ENCODE results near the gene LMOD1. TPM values are rescaled to one million over a fixed set of nuclear protein-coding genes. Genes with fewer than 3 reads are reported as not detected.
"Not testable (repeated sequence)": the region's sequence is repeated elsewhere in the genome, so short reads cannot be mapped to it uniquely, and the experiment has no call there.

The LMOD1 gene
- total RNA-seq, 6 experiments from 2014 or later = 1.1 to 3.5 (median 2.1) TPM

DNA sequence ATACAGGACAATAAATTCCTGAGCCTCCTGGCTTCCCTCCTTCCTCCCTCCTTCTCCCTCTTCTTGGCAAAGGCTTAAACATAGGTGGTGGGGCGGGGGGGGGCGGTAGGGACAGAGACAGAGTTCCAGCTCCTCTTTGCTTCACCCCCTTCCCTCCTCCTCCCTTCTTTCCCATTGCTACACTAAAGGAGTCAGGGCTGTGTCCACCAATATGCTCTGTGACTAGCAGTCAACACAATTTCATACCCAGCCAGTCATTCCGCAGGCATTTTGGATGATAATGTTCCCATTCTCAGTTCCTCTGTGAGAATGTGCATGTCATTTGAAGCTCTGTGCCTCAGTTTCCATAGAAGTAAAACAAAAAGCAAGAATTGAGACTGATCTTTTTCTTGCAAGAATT is 1.7 kb downstream of the LMOD1 start:
- 30% methylated on average over 2 of the region's 3 CpGs for WGBS (ENCODE audit: insufficient coverage, low coverage, low lambda C conversion rate, missing lambda C conversion rate)
- TF ChIP-seq, protein P1, sequence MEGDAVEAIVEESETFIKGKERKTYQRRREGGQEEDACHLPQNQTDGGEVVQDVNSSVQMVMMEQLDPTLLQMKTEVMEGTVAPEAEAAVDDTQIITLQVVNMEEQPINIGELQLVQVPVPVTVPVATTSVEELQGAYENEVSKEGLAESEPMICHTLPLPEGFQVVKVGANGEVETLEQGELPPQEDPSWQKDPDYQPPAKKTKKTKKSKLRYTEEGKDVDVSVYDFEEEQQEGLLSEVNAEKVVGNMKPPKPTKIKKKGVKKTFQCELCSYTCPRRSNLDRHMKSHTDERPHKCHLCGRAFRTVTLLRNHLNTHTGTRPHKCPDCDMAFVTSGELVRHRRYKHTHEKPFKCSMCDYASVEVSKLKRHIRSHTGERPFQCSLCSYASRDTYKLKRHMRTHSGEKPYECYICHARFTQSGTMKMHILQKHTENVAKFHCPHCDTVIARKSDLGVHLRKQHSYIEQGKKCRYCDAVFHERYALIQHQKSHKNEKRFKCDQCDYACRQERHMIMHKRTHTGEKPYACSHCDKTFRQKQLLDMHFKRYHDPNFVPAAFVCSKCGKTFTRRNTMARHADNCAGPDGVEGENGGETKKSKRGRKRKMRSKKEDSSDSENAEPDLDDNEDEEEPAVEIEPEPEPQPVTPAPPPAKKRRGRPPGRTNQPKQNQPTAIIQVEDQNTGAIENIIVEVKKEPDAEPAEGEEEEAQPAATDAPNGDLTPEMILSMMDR (IDR thresholded peaks at IDR 0.05) = no peak
- no peak for TF ChIP-seq POLR2A (IDR thresholded peaks at IDR 0.05)

DNA sequence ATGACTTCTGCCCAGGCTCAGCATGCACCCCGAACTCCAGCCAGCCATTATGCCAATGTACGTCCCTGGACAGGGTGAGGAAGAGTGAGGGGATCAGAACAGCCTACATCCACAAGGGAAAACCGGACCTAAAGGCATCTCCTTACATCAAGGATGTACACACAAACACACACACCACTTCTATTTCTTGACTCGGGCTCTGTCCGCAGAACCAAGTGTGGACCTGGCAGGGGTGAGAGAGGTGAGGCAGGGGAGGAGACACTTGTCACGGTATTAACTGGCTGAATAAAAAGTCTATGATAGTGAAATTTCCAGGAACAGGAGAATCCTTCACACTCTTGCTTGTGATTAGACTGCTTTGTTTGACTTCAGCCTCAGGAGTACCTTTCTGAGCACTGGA is 2.3 kb downstream of the LMOD1 start:
- Histone ChIP-seq H3K36me3 (no peaks in the 10 kb centered on the region), H3K4me3 (no peak overlapping the region), H3K9me3 (no peaks in the 10 kb centered on the region), H3K27ac (no peak overlapping the region), H3K4me1 (no peaks in the 10 kb centered on the region), H3K27me3 (no peaks in the 10 kb centered on the region)
- TF ChIP-seq POLR2A (IDR thresholded peaks at IDR 0.05) = no peak
- TF ChIP-seq, protein P1 (IDR thresholded peaks at IDR 0.05) = no peak
- intact Hi-C loops (cut with DNase I) = no loop called here
- no peak for ATAC-seq
- 68% methylated on average over 5 of the region's 6 CpGs for WGBS (ENCODE audit: insufficient coverage, low coverage, low lambda C conversion rate, missing lambda C conversion rate)
- no peak for DNase-seq

More for the DNA sequence above, 1.7 kb downstream of the LMOD1 start:
- intact Hi-C loops (cut with DNase I) = no loop called here
- ATAC-seq (no peak), DNase-seq (no peak)
- Histone ChIP-seq H3K27me3 (no peaks in the 10 kb centered on the region), H3K4me3 (peak overlapping the region in 2 of 3 donors; percentile 2 to 39), H3K36me3 (no peaks in the 10 kb centered on the region), H3K9me3 (no peaks in the 10 kb centered on the region), H3K4me1 (no peaks in the 10 kb centered on the region), H3K27ac (no peak overlapping the region)

DNA sequence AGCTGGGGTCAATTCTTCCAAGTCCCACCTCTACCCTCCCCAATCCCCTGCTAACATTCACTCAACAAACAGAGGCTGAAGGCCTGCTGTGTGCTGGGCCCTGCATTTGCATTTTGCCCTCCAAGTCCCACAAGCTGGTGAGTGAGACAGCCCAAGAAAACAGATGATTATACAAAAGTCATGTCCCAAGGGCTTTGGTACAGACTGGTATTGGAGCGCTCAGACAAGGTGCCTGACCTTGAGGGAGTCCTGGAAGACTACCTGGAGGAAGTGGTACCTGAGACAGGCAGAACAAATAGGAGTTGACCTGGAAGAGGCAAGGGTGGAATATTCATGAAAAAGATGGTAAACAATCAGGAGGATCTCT is 4.2 kb downstream of the LMOD1 start:
- no peaks in the 10 kb centered on the region for H3K27me3 ChIP-seq
- no peaks in the 10 kb centered on the region for H3K36me3 ChIP-seq
- intact Hi-C loops (cut with DNase I) = no loop called here
- H3K4me3 ChIP-seq = no peak overlapping the region
- no CpG with 5 or more reads among the region's 1 CpG for WGBS (ENCODE audit: insufficient coverage, low coverage, low lambda C conversion rate, missing lambda C conversion rate)
- TF ChIP-seq, protein P1 (IDR thresholded peaks at IDR 0.05) = no peak
- no peak for TF ChIP-seq POLR2A (IDR thresholded peaks at IDR 0.05)
- no peak for ATAC-seq
- no peak for DNase-seq
- H3K27ac ChIP-seq = no peak overlapping the region
- H3K9me3 ChIP-seq = no peaks in the 10 kb centered on the region
- H3K4me1 ChIP-seq = no peaks in the 10 kb centered on the region

DNA sequence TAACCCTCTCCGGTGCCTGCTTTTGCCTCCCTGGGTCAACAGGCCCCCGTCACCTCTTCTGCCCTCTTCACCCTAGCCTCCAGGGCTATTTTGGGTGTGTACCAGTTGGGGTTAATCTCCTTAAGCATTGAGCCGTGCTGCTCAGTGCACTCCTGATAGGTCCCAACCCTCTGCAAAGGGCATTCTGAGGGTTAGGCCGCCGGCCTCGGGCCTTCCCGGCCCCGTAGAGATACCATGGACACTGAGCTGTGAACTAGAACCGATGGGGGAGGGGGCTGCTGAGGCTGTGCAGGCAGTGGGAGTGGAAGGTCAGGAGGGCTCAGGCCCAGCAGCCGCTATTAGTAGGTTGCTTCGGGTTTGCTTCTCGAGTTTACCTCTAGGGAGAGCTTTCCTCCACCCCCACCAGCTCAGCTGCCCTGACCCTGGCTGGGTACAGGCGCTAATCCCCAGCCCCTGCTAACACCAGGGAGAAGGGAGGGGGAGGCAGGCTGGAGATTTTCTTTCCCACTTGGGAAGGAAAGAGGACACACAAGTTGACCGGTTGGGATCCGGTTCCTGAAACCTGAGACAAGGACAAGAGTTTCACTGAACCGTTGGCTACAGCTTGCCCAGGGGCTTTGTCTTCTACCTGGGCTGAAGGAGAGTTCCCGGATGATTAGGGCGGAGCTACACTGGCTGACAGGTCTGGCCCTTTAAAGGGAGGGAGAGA is 4.8 kb downstream of the LMOD1 start:
- no peak overlapping the region for H3K4me3 ChIP-seq
- intact Hi-C loops (cut with DNase I) = no loop called here
- no peaks in the 10 kb centered on the region for H3K36me3 ChIP-seq
- no peaks in the 10 kb centered on the region for H3K4me1 ChIP-seq
- H3K9me3 ChIP-seq = no peaks in the 10 kb centered on the region
- H3K27ac ChIP-seq = no peak overlapping the region
- ATAC-seq (no peak), DNase-seq (no peak)
- no peaks in the 10 kb centered on the region for H3K27me3 ChIP-seq
- no peak for TF ChIP-seq POLR2A (IDR thresholded peaks at IDR 0.05)
- TF ChIP-seq, protein P1 (IDR thresholded peaks at IDR 0.05) = no peak
- WGBS (ENCODE audit: insufficient coverage, low coverage, low lambda C conversion rate, missing lambda C conversion rate) = 73% methylated on average over 2 of the region's 18 CpGs

DNA sequence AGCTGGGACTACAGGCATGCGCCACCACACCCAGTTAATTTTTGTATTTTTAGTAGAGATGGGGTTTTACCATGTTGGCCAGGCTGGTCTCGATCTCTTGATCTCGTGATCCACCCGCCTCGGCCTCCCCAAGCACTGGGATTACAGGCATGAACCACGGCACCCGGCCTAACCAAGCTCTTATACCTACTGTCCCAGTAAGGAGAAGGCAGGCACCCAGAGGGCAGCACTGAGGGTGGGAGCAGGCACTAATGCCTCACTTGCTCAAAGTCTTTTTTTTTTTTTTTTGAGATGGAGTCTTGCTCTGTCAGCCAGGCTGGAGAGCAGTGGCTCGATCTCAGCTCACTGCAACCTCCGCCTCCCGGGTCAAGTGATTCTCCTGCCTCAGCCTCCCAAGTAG is 6.0 kb downstream of the LMOD1 start:
- intact Hi-C loops (cut with DNase I); ATAC-seq; H3K4me3 ChIP-seq; H3K36me3 ChIP-seq; H3K9me3 ChIP-seq; DNase-seq; H3K27me3 ChIP-seq; H3K27ac ChIP-seq; H3K4me1 ChIP-seq: not testable (repeated sequence)
- WGBS (ENCODE audit: insufficient coverage, low coverage, low lambda C conversion rate, missing lambda C conversion rate) = 92% methylated on average over 7 of the region's 10 CpGs
